SK-N-SH treated with all-trans-retinoic acid at 6 μM for 48 hours (cell line): Measurements from ENCODE around the gene NNMT.

ENCODE experiments used
- ARNTL ChIP-seq: fragments of 450-650 bp; formaldehyde crosslinking; IDR thresholded peaks from 2 replicates; pipeline ENCODE4 v1.5.0; 2020; ENCODE audit warnings: low read depth, mild to moderate bottlenecking, moderate library complexity, borderline replicate concordance
- ESRRG ChIP-seq: fragments of 250-450 bp; sonication (Bioruptor Pico); IDR thresholded peaks from 2 replicates; pipeline ENCODE4 v1.6.1; 2021; ENCODE audit warnings: mild to moderate bottlenecking
- PATZ1 ChIP-seq: fragments of 250-450 bp; sonication (Bioruptor Pico); IDR thresholded peaks from 2 replicates; pipeline ENCODE4 v1.8.0; 2020; ENCODE audit warnings: mild to moderate bottlenecking, moderate library complexity, borderline replicate concordance
- POU6F1 ChIP-seq: fragments of 250-450 bp; sonication (Bioruptor Pico); IDR thresholded peaks from 2 replicates; pipeline ENCODE4 v1.8.0; 2021; ENCODE audit warnings: low read depth, mild to moderate bottlenecking, moderate library complexity, borderline replicate concordance
- RARB ChIP-seq: fragments of 250-450 bp; sonication (Bioruptor Pico); IDR thresholded peaks from 2 replicates; pipeline ENCODE4 v1.8.0; 2021; ENCODE audit warnings: mild to moderate bottlenecking, moderate library complexity
- ZFP3 ChIP-seq: fragments of 250-450 bp; sonication (Bioruptor Pico); IDR thresholded peaks from 2 replicates; pipeline ENCODE4 v1.5.0; 2020; ENCODE audit warnings: mild to moderate bottlenecking, moderate library complexity
- ZNF565 ChIP-seq: fragments of 450-650 bp; formaldehyde crosslinking; conservative IDR thresholded peaks from 2 replicates; pipeline ENCODE4 v1.5.0; 2020; ENCODE audit warnings: low read depth, mild to moderate bottlenecking, moderate library complexity
- ZNF70 ChIP-seq: fragments of 450-650 bp; formaldehyde crosslinking; IDR thresholded peaks from 2 replicates; pipeline ENCODE4 v1.5.0; 2020; ENCODE audit warnings: mild to moderate bottlenecking, moderate library complexity

- TF ChIP-seq POU6F1 (CRISPR knock-in tag) (no peak), ARNTL (CRISPR knock-in tag) (no peak), ZNF565 (CRISPR knock-in tag) (no peak), ZFP3 (CRISPR knock-in tag) (no peak), ESRRG (CRISPR knock-in tag) (no peak), ZNF70 (CRISPR knock-in tag) (no peak), PATZ1 (CRISPR knock-in tag) (no peak), RARB (CRISPR knock-in tag) (no peak)
Measured at GRCh38 chr11:114322934-114323333, 26.7 kb downstream of the NNMT start.
